Osteoblast (primary cell): ENCODE results near the gene MET. TPM values are rescaled to one million over a fixed set of nuclear protein-coding genes. Genes with fewer than 3 reads are reported as not detected.
A peak's percentile ranks its signal among the peaks of the same experiment; 100 is the strongest.

Experiments used
- DNase-seq: peaks from one replicate; pipeline ENCODE4 v3.0.0; 2011; ENCODE audit warnings: low spot score, mixed read lengths; ENCODE audit not compliant: insufficient read length; ENCODE audit errors: missing footprints
- H2AFZ ChIP-seq: 2 replicates; pipeline ENCODE4 v1.6.0; 2011; ENCODE audit warnings: mild to moderate bottlenecking, low read length
- H3K27ac ChIP-seq: 2 replicates; pipeline ENCODE4 v1.5.1; 2011; ENCODE audit warnings: mild to moderate bottlenecking, low read depth, low read length, moderate library complexity
- H3K27me3 ChIP-seq: 2 replicates; pipeline ENCODE4 v1.6.0; 2012; ENCODE audit warnings: mild to moderate bottlenecking, control low read depth, inconsistent platforms, low read length, moderate library complexity; ENCODE audit not compliant: insufficient read depth
- H3K36me3 ChIP-seq: 2 replicates; pipeline ENCODE4 v1.5.1; 2011; ENCODE audit warnings: mild to moderate bottlenecking, low read length, control low read depth, moderate library complexity; ENCODE audit not compliant: insufficient read depth
- H3K4me1 ChIP-seq: 2 replicates; pipeline ENCODE4 v1.5.1; 2011; ENCODE audit warnings: mild to moderate bottlenecking, low read length, control low read depth, moderate library complexity; ENCODE audit not compliant: insufficient read depth
- H3K4me2 ChIP-seq: 2 replicates; pipeline ENCODE4 v1.6.0; 2011; ENCODE audit warnings: mild to moderate bottlenecking, low read length; ENCODE audit not compliant: insufficient read depth
- H3K4me3 ChIP-seq: fragments of 200-600 bp; sonication (generic); 3 replicates; pipeline ENCODE4 v1.5.1; 2012; ENCODE audit warnings: mild to moderate bottlenecking, low read length, inconsistent platforms; ENCODE audit not compliant: insufficient read depth
- H3K79me2 ChIP-seq: 2 replicates; pipeline ENCODE4 v1.6.0; 2012; ENCODE audit warnings: mild to moderate bottlenecking, low read length, control low read depth, inconsistent platforms; ENCODE audit not compliant: insufficient read depth
- H3K9me3 ChIP-seq: 2 replicates; pipeline ENCODE4 v1.5.1; 2011; ENCODE audit warnings: low read depth, low read length, control low read depth
- H4K20me1 ChIP-seq: 2 replicates; pipeline ENCODE4 v1.6.0; 2012; ENCODE audit warnings: mild to moderate bottlenecking, low read length, control low read depth; ENCODE audit not compliant: insufficient read depth
- total RNA-seq: library from RNA; depleted of rRNA; stranded (reverse); fragments of >200 nt; gene quantifications from 2 replicates; pipeline ENCODE4 v1.2.3, GENCODE V29; 2012
- TF ChIP-seq, protein P1 (sequence below): IDR thresholded peaks from 2 replicates; pipeline ENCODE4 v1.5.1; 2011; ENCODE audit warnings: mild to moderate bottlenecking, low read depth, low read length, moderate library complexity; ENCODE audit errors: extremely low read depth

The MET gene
- total RNA-seq, 1 donor, result 55.0 TPM

GRCh38 chr7:116665332-116665996, 6.5 kb upstream of the MET start:
- no peaks in the 10 kb centered on the region for H4K20me1 ChIP-seq
- no peaks in the 10 kb centered on the region for H3K4me1 ChIP-seq
- no peak for DNase-seq
- no peaks in the 10 kb centered on the region for H3K27me3 ChIP-seq
- H3K4me3 ChIP-seq, result no peak overlapping the region
- H3K36me3 ChIP-seq, result no peaks in the 10 kb centered on the region
- TF ChIP-seq, protein P1, sequence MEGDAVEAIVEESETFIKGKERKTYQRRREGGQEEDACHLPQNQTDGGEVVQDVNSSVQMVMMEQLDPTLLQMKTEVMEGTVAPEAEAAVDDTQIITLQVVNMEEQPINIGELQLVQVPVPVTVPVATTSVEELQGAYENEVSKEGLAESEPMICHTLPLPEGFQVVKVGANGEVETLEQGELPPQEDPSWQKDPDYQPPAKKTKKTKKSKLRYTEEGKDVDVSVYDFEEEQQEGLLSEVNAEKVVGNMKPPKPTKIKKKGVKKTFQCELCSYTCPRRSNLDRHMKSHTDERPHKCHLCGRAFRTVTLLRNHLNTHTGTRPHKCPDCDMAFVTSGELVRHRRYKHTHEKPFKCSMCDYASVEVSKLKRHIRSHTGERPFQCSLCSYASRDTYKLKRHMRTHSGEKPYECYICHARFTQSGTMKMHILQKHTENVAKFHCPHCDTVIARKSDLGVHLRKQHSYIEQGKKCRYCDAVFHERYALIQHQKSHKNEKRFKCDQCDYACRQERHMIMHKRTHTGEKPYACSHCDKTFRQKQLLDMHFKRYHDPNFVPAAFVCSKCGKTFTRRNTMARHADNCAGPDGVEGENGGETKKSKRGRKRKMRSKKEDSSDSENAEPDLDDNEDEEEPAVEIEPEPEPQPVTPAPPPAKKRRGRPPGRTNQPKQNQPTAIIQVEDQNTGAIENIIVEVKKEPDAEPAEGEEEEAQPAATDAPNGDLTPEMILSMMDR, result no peak
- H3K4me2 ChIP-seq, result no peak overlapping the region
- H3K79me2 ChIP-seq, result no peaks in the 10 kb centered on the region
- no peaks in the 10 kb centered on the region for H3K9me3 ChIP-seq
- H3K27ac ChIP-seq, result no peak overlapping the region
- peak overlapping the region; percentile 39 for H2AFZ ChIP-seq

DNA sequence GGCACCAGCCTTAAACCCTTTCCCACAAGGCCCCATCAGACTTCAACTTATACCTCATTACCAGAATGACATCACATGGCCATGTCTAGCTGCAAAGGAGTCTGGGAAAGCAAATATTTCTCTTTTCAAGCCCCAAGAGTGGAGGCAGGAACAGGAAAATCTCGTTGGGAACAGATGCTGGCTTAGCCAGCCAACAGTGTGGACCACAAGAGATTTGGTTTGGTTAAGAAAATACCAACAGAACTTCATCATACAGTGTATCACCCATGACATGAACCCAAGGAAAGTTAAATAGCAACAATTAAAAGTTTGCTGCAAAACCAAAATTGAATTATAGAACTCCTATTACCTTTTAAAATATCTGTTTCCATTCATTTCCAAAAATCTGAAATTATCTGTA, 2.2 kb upstream of the MET start:
- no peaks in the 10 kb centered on the region for H3K27me3 ChIP-seq
- DNase-seq, result peak; percentile 54
- no peak overlapping the region for H3K27ac ChIP-seq
- H2AFZ ChIP-seq, result no peak overlapping the region
- H4K20me1 ChIP-seq, result peaks cover 2% of the 10 kb centered on the region
- H3K4me1 ChIP-seq, result peaks cover 17% of the 10 kb centered on the region
- no peak overlapping the region for H3K4me3 ChIP-seq
- H3K79me2 ChIP-seq, result peaks cover 26% of the 10 kb centered on the region
- no peaks in the 10 kb centered on the region for H3K9me3 ChIP-seq
- no peaks in the 10 kb centered on the region for H3K36me3 ChIP-seq
- TF ChIP-seq, protein P1, result no peak
- H3K4me2 ChIP-seq, result no peak overlapping the region

DNA sequence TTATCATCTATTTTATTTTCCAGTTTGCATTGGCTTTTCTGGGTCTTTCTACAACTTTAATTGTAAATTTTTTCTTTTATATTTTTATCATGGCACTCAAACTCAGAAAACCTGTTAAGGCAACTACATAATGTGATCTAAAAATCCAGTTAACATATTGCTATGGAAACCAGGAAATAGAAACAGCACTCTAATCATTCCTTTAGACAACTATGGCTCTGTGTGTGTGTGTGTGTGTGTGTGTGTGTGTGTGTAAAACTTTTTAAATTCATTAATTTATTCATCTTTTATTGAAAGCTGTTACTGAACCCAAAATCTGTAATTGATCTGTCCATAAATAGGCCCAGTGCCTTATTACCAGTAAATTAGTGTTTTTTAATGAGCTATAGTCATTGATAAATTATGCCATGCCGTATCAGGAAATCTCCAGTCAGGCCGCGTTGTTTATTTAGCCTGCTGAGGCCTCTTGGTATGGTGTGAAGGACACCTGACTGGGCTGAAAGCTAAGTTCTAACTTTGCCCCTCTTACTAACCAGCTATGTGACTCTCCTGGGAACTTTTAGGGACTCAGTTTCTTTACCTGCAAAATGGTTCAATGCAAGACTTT, 1.5 kb upstream of the MET start:
- TF ChIP-seq, protein P1, result no peak
- no peaks in the 10 kb centered on the region for H3K36me3 ChIP-seq
- H3K4me3 ChIP-seq, result no peak overlapping the region
- H3K27me3 ChIP-seq, result no peaks in the 10 kb centered on the region
- H3K4me2 ChIP-seq, result no peak overlapping the region
- H2AFZ ChIP-seq, result no peak overlapping the region
- peaks cover 3% of the 10 kb centered on the region for H4K20me1 ChIP-seq
- DNase-seq, result no peak
- H3K4me1 ChIP-seq, result peaks cover 24% of the 10 kb centered on the region
- H3K9me3 ChIP-seq, result no peaks in the 10 kb centered on the region
- H3K79me2 ChIP-seq, result peaks cover 33% of the 10 kb centered on the region
- H3K27ac ChIP-seq, result no peak overlapping the region

GRCh38 chr7:116671111-116671510, 885 bp upstream of the MET start:
- H3K27ac ChIP-seq, result no peak overlapping the region

More at GRCh38 chr7:116671111-116671510, 885 bp upstream of the MET start:
- H3K4me3 ChIP-seq, result peak overlapping the region; percentile 85
- H3K9me3 ChIP-seq, result no peaks in the 10 kb centered on the region
- DNase-seq, result no peak
- no peaks in the 10 kb centered on the region for H3K27me3 ChIP-seq
- H4K20me1 ChIP-seq, result peaks cover 3% of the 10 kb centered on the region
- H2AFZ ChIP-seq, result peak overlapping the region; percentile 86
- H3K4me2 ChIP-seq, result peak overlapping the region; percentile 84
- peaks cover 24% of the 10 kb centered on the region for H3K4me1 ChIP-seq
- TF ChIP-seq, protein P1, result no peak
- H3K79me2 ChIP-seq, result peaks cover 39% of the 10 kb centered on the region
- no peaks in the 10 kb centered on the region for H3K36me3 ChIP-seq
